Right lung (tissue), 5 donors: ENCODE measurements around the gene HAUS5. TPM values are rescaled to one million over a fixed set of nuclear protein-coding genes. Genes with fewer than 3 reads are reported as not detected.
"Not testable (repeated sequence)": the region's sequence is repeated elsewhere in the genome, so short reads cannot be mapped to it uniquely, and the experiment has no call there.

Source experiments
- DNase-seq, 2 donors: peaks; one replicate each; pipeline ENCODE4 v3.0.0-alpha.2; 2013
- polyA plus RNA-seq, 5 donors: library from polyadenylated mRNA; unstranded; fragments of 120-200 nt; gene quantifications; one replicate each; pipeline versions ENCODE4 v1.2.1 to v1.2.3, GENCODE V29; 2013; ENCODE audit warnings: inconsistent platforms in 1 of 5, low replicate concordance in 1 of 5; ENCODE audit not compliant: insufficient read length in 5 of 5, insufficient read depth in 1 of 5

Gene HAUS5
- polyA plus RNA-seq, 5 donors = 25.0 to 31.9 (median 28.0) TPM

DNA sequence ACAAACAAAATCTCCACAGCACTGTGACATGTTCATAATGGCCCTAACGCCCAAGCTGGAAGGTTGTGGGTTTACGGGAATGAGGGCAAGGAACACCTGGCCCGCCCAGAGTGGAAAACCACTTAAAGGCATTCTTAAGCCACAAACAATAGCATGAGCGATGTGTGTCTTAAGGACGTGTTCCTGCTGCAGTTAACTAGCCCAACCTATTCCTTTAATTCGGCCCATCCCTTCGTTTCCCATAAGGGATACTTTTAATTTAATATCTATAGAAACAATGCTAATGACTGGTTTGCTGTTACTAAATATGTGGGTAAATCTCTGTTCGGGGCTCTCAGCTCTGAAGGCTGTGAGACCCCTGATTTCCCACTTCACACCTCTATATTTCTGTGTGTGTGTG lies 5.4 kb upstream of the HAUS5 start:
- DNase-seq = not testable (repeated sequence)

DNA sequence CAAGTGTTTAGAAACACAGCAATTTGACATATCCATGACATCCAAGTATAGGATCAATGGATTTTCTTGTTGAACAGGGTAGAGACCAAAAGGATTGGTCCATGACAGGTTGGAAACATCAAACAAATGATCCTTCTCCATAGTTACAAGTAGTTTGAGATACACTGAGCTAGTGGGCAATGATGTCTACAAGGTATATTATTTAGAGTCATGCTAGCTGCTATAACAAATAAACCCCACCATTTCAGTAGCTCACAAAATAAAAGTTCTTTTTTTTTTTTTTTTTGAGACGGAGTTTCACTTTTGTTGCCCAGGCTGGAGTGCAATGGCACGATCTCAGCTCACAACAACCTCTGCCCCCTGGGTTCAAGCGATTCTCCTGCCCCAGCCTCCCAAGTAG lies 4.9 kb upstream of the HAUS5 start:
- no peak for DNase-seq

DNA sequence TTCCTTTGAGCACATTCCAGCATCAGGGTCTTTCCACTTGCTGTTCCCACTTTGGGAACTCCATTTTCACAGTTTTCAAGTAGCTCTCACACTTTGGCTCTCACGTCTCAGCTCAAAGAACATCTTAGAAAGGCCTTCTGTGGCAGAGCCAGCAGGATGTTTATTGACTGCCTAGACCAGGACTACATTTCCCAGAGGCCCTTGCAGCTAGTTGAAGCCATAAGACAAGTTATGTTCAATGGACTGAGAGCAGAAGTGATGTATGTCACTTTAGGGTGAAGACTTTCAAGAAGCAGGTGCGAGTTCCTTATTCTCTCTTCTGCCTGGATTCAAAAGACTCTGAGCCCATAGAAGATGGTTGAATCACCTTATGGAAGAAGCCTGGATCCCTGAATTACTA lies 4.3 kb upstream of the HAUS5 start:
- no peak for DNase-seq

DNA sequence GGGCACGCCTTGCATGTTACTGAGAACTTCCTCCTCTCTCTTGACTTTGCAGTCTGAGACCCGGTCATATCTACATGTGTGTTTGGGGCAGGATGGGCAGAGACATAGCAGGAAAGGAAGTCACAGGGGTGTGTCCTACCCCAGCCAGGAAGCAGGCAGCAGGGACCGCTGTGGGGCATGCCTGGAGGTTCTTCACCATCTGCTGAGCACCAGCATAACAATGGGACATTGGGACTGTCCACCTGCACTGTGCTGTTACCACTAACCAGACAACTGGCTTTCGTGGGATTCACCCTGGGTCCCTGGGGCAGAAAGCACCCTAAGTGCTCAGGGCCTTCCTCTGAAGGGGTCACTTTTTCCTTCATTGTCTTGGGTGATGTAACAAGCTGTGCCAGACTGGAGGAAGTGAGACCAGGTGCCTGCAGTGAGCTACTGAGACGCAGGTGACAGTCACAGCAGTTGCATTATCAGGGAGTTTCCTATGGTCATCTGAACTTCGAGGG lies 2.6 kb upstream of the HAUS5 start:
- no peak for DNase-seq

GRCh38 chr19:35612224-35612558 lies 344 bp upstream of the HAUS5 start:
- DNase-seq = no peak

DNA sequence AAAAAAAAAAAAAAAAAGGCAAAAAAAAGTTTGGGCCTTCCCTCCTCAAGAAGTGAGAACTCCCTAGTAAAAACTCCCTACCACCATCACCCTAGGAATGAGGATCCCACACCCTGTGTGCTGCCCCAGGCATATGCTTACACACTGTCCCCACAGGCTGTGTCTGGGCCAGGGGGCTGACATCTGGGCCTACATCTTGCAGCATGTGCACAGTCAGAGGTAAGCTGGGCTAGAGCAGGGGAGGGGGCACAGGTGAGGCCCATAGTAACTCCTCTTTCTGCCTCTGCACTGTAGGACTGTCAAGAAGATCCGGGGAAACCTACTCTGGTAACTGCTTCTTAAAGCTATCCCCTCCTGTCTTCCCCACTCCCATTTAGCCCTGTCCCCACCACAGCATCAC lies 1.0 kb downstream of the HAUS5 start:
- DNase-seq = no peak

DNA sequence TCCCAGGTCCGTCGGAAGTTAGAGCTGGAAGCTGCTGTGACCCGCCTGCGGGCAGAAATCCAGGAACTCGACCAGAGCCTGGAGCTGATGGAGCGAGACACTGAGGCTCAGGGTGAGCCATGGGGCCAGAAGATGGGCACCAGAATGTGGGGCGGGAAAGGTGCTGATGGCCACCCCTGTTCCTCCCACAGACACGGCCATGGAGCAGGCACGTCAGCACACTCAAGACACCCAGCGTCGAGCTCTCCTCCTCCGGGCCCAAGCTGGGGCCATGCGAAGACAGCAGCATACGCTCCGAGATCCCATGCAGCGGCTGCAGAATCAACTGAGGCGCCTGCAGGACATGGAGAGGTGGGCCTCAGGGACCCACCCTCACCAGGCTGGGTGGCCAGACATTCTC lies 2.5 kb downstream of the HAUS5 start:
- no peak for DNase-seq

- no peak for DNase-seq
These were observed 6.3 kb downstream of the HAUS5 start for GRCh38 chr19:35618857-35619256.

DNA sequence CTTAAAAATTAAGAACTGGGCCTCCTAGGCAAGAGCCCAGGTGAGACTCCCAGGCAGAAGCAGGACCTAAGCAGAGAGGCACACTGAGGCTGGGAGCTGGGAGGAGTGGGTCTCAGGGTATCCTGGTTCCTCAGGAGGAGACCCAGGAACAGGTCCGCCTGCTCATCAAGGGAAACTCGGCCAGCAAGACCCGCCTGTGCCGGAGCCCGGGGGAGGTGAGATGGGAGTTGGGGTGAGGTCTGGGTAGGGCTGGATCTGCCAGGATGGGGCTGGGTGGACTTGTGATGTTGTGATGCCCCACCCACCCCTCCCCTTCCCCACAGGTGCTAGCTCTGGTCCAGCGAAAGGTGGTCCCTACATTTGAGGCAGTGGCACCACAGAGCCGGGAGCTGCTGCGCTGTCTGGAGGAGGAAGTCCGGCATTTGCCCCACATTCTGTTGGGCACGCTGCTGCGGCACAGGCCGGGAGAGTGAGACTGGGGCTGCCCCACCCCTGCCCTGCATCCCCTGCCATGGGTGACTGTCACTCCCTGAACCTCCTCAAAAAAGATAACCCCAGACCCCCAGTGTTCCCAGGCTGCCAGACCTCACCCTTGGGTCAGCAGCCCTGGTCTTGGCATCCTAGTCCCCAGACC lies 6.9 kb downstream of the HAUS5 start:
- DNase-seq = no peak

- no peak for DNase-seq
These were observed 7.5 kb downstream of the HAUS5 start for GRCh38 chr19:35620001-35620400.

- DNase-seq = no peak
These were observed 9.2 kb downstream of the HAUS5 start for GRCh38 chr19:35621708-35622107.

DNA sequence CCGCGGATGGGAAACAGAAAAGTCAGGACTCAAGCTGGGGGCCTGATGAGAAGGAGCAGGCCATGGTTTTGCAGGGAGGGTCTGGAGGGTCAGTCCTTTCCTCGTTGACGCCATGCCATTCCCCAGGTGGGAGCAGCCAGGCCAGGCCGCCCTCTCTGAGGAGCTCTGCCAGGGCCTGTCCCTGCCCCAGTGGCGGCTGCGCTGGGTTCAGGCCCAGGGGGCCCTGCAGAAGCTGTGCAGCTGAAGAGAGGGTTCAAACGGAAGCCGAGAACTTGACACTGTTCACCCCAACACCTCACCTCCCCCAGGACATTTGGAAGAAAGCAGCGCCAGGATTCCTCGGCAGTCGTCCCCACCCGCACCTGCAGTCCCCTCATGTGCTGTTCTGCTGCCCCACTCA lies 10.2 kb downstream of the HAUS5 start:
- no peak for DNase-seq

DNA sequence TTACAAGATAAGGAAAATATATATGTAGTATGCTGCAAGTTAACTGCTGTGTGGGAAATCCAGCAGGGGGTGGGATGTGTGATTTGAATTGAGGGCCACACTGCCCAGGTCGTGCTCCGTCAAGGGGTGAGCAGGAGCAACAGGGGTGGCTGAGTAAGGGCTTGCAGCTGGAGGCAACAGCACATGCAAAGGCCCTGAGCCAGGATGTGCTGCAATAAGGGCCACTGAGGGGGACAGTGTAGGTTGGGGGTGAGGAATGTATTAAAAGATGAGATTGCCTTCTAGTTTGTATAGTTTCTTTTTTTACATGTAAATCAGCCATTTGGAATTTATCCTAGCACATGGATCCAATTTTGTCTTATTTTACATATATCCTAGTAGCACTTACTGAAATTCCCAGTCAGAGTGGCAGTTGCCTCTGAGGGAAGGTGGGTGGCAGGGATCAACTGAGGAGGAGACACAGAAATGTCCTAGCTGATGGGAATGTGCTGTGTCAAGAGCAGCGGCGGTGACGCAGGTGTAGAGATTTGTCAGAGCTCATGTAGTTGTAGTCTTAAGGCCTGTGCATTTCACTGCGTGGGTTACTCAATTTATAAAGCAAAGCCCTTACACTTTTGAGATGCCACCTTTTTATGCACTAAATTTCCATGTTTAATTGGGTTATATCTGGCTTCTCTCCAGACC lies 10.9 kb downstream of the HAUS5 start:
- no peak for DNase-seq

DNA sequence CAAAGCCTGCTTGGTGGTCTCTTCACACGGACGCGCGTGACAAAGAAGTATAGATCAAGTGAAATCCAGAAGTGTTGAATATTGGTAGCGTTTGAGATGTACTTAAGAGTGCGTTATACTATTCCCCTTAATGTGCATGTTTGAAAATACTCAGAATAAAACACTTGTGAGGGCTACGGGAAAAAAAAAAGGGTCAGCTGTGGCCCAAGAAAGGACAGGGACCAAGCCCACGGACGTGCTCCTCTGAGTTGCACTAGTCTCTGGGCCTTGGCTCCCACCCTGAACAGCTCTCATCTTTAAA lies 15.7 kb downstream of the HAUS5 start:
- DNase-seq = no peak

- peak; percentile 98 to 99 for DNase-seq
These were observed 16.2 kb downstream of the HAUS5 start, which contains the start of gene RBM42 for GRCh38 chr19:35628565-35629331. TSS of gene RBM42 (plus strand) at chr19:35629036. CDS start at chr19:35629154, 118 bp downstream.

GRCh38 chr19:35629332-35629633 lies 16.7 kb downstream of the HAUS5 start:
- no peak for DNase-seq

DNA sequence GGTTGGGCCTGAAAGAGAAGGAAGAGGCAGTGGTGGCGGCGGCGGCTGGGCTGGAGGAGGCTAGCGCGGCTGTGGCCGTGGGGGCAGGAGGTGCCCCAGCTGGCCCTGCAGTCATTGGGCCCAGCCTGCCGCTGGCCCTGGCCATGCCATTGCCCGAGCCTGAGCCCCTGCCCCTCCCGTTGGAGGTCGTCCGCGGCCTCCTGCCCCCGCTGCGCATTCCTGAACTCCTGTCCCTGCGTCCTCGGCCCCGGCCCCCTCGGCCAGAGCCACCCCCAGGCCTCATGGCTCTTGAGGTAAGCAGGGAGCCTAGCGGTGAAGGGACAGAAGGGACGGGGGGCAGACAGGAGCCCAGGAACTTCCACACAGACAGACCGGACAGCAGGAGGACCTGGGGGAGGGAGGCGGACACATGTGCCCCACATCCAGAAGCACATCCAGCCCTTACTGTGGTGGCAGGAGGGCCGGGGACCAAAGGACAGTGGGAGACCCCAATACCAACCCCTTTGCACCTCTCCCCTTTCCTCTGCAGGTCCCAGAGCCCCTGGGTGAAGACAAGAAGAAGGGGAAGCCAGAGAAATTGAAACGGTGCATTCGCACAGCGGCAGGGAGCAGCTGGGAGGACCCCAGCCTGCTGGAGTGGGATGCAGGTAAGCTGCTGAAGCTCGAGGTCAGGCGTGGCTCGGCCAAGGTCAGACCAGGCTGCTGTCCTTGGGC lies 21.3 kb downstream of the HAUS5 start:
- no peak for DNase-seq

GRCh38 chr19:35636651-35637050 lies 24.1 kb downstream of the HAUS5 start:
- no peak for DNase-seq

DNA sequence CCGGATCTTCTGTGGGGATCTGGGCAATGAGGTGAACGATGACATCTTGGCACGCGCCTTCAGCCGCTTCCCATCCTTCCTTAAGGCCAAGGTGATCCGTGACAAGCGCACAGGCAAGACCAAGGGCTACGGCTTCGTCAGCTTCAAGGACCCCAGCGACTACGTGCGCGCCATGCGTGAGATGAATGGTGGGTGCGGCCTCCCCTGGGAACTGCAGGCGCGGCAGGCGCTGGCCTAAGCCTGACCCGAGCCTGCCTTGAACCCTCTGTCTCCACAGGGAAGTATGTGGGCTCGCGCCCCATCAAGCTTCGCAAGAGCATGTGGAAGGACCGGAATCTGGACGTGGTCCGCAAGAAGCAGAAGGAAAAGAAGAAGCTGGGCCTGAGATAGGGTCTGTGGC lies 24.6 kb downstream of the HAUS5 start:
- no peak for DNase-seq

- DNase-seq = no peak
These were observed 26.7 kb downstream of the HAUS5 start for GRCh38 chr19:35639321-35639639.

GRCh38 chr19:35639863-35640262 lies 27.3 kb downstream of the HAUS5 start:
- no peak for DNase-seq

GRCh38 chr19:35641515-35642151 lies 29.1 kb downstream of the HAUS5 start, which contains the start of gene ETV2:
TSS of gene ETV2 (plus strand) at chr19:35641745. CDS start at chr19:35642461, 716 bp downstream.
- DNase-seq = peak; percentile 30 to 36
